Erythroblast (primary cell): ENCODE results near the gene BASP1.

Source experiments
- GATA1 ChIP-seq: IDR thresholded peaks from 2 replicates; pipeline ENCODE4 v1.6.1; 2011; ENCODE audit warnings: low read depth, mild to moderate bottlenecking, control low read depth, low read length, moderate library complexity
- POLR2A ChIP-seq: IDR thresholded peaks from 2 replicates; pipeline ENCODE4 v1.6.1; 2011; ENCODE audit warnings: mild to moderate bottlenecking, low read length

DNA sequence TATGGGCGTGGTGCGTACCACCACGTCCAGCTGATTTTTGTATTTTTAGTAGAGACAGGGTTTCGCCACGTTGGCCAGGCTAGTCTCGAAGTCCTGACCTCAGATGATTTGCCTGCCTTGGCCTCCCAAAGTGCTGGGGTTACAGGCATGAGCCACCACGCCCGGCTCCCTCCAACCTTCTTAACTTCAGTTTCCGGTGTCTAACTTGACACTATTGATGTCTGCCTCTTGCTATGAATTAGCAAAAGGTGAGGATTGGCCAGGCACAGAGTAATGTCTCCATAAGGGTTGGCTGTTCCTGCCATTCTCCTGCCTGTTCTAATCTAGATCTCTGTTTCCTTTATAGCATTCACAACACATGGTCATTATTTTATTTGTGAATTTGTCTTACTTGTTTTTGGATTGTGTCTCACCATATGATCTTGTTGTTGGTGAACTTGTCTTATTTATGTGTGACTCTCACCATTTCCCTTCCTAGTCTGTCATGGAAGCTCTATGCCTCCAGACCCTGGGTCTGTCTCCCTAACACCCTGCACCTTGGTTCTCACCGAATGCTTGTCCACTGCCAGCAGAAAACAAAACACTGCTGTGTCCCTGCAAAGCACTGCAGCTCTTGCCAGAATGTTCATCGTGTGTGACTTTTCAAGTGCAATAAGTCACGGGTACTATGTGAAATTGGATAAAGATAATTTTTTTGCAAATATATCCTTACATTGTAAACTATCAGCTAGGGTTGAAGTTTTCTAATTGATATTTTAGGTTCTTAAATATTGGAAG lies 26.0 kb downstream of the BASP1 start:
- TF ChIP-seq POLR2A (no peak), GATA1 (no peak)
